PFSK-1 (cell line): ENCODE measurements around the gene TMEM273.

ENCODE experiments used
- POLR2AphosphoS5 ChIP-seq: IDR thresholded peaks from 2 replicates; pipeline ENCODE4 v1.6.1; 2012; ENCODE audit warnings: low read depth, mild to moderate bottlenecking, control low read depth, low read length, moderate library complexity
- SIN3A ChIP-seq: IDR thresholded peaks from 2 replicates; pipeline ENCODE4 v1.6.1; 2012; ENCODE audit warnings: mild to moderate bottlenecking, low read length, moderate library complexity, borderline replicate concordance; ENCODE audit not compliant: insufficient read depth
- TF ChIP-seq, protein P1 (sequence below), 2 experiments: IDR thresholded peaks; 2 replicates each; pipeline versions ENCODE4 v1.6.1 to v1.8.0; 2011 to 2012; ENCODE audit warnings: low read depth in 2 of 2, low read length in 2 of 2, control low read depth in 1 of 2, inconsistent platforms in 1 of 2, mild to moderate bottlenecking in 1 of 2, moderate library complexity in 1 of 2; ENCODE audit not compliant: insufficient read depth in 1 of 2

DNA sequence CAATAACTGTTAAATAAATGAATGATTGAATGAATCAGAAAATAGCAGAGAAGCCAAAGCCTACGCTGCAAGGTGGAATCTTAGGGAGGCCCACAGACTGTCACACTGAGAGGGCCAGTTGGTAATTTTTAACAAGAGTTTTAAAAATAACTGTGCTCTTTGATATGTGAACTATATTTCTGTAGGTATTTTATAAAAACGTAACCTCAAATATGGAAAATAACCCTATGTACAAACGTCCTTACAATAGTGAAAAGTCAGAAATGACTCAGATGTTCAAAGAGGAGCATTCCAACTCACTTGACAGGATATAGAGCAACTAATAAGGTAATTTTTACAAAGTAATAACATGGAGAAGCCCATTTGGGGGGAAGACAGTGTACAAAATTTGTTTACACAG is 18.9 kb upstream of the TMEM273 start:
- TF ChIP-seq, protein P1, sequence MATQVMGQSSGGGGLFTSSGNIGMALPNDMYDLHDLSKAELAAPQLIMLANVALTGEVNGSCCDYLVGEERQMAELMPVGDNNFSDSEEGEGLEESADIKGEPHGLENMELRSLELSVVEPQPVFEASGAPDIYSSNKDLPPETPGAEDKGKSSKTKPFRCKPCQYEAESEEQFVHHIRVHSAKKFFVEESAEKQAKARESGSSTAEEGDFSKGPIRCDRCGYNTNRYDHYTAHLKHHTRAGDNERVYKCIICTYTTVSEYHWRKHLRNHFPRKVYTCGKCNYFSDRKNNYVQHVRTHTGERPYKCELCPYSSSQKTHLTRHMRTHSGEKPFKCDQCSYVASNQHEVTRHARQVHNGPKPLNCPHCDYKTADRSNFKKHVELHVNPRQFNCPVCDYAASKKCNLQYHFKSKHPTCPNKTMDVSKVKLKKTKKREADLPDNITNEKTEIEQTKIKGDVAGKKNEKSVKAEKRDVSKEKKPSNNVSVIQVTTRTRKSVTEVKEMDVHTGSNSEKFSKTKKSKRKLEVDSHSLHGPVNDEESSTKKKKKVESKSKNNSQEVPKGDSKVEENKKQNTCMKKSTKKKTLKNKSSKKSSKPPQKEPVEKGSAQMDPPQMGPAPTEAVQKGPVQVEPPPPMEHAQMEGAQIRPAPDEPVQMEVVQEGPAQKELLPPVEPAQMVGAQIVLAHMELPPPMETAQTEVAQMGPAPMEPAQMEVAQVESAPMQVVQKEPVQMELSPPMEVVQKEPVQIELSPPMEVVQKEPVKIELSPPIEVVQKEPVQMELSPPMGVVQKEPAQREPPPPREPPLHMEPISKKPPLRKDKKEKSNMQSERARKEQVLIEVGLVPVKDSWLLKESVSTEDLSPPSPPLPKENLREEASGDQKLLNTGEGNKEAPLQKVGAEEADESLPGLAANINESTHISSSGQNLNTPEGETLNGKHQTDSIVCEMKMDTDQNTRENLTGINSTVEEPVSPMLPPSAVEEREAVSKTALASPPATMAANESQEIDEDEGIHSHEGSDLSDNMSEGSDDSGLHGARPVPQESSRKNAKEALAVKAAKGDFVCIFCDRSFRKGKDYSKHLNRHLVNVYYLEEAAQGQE (IDR thresholded peaks at IDR 0.05; ENCODE audit: insufficient read depth in 1 of 2, low read depth in 2 of 2, low read length in 2 of 2), result no peak
- no peak for TF ChIP-seq POLR2AphosphoS5
- TF ChIP-seq SIN3A, result no peak
